HFFc6 (cell line): ENCODE data around the gene SRPRA. TPM values are rescaled to one million over a fixed set of nuclear protein-coding genes. Genes with fewer than 3 reads are reported as not detected.
"Not testable (repeated sequence)": the region's sequence is repeated elsewhere in the genome, so short reads cannot be mapped to it uniquely, and the experiment has no call there.

Experiments used
- DNase-seq: peaks from one replicate; pipeline ENCODE4 v3.0.0-alpha.2; 2018
- H3K27ac Mint-ChIP-seq: 2 replicates; pipeline ENCODE4 v1.8.0; 2020; ENCODE audit warnings: mild to moderate bottlenecking, mixed read lengths
- H3K27me3 Mint-ChIP-seq: 2 replicates; pipeline ENCODE4 v1.8.0; 2021; ENCODE audit warnings: mild to moderate bottlenecking, moderate library complexity, mixed read lengths; ENCODE audit not compliant: insufficient read depth
- H3K36me3 Mint-ChIP-seq: 2 replicates; pipeline ENCODE4 v1.8.0; 2021; ENCODE audit warnings: low read depth, mixed read lengths
- H3K4me1 Mint-ChIP-seq: 2 replicates; pipeline ENCODE4 v1.8.0; 2020; ENCODE audit warnings: low read depth, mixed read lengths
- H3K4me3 Mint-ChIP-seq: 2 replicates; pipeline ENCODE4 v1.8.0; 2020; ENCODE audit warnings: mild to moderate bottlenecking, moderate library complexity, mixed read lengths
- H3K9me3 Mint-ChIP-seq: 2 replicates; pipeline ENCODE4 v1.8.0; 2020; ENCODE audit warnings: mild to moderate bottlenecking, mixed read lengths
- CTCF ChIP-seq: fragments of 200-600 bp; sonication (generic); IDR thresholded peaks from 2 replicates; pipeline ENCODE4 v1.5.0; 2021; ENCODE audit warnings: antibody characterized with exemption, mild to moderate bottlenecking
- total RNA-seq, 6 experiments: library from RNA; stranded (reverse); fragmentation: NEBNext Ultra II Directional; extraction: Animal tissue kit (Norgen Biotek cat#: 25700); gene quantifications; 2 replicates in 1 of 6; 3 replicates in 5 of 6; pipeline ENCODE4 v1.2.3, GENCODE V29; 2021

The SRPRA gene
- total RNA-seq, 6 experiments from 2014 or later: 153 to 177 (median 162) TPM

GRCh38 chr11:126262216-126262615, 6.5 kb downstream of the SRPRA start:
- Mint-ChIP-seq H3K4me1 (peaks cover 33% of the 10 kb centered on the region), H3K36me3 (peaks cover 58% of the 10 kb centered on the region), H3K27ac (no peak overlapping the region), H3K9me3 (no peaks in the 10 kb centered on the region), H3K27me3 (peaks cover 4% of the 10 kb centered on the region; the same call in 1 of the 2 replicates), H3K4me3 (no peak overlapping the region)
- no peak for DNase-seq
- TF ChIP-seq CTCF: no peak

- Mint-ChIP-seq H3K4me3 (peak overlapping the region; percentile 23; the same call in 1 of the 2 replicates), H3K36me3 (peaks cover 40% of the 10 kb centered on the region), H3K9me3 (no peaks in the 10 kb centered on the region), H3K4me1 (peaks cover 37% of the 10 kb centered on the region), H3K27me3 (no peaks in the 10 kb centered on the region), H3K27ac (peak overlapping the region; percentile 60)
- peak; percentile 74 for DNase-seq
- no peak for TF ChIP-seq CTCF
These were observed 10.9 kb downstream of the SRPRA start for GRCh38 chr11:126257764-126258163.

- no peaks in the 10 kb centered on the region for H3K27me3 Mint-ChIP-seq
- no peak for DNase-seq
- peak overlapping the region; percentile 23; the same call in 1 of the 2 replicates for H3K4me3 Mint-ChIP-seq
- peaks cover 43% of the 10 kb centered on the region for H3K36me3 Mint-ChIP-seq
- H3K9me3 Mint-ChIP-seq: no peaks in the 10 kb centered on the region
- H3K27ac Mint-ChIP-seq: peak overlapping the region; percentile 42; the same call in 1 of the 2 replicates
- H3K4me1 Mint-ChIP-seq: peaks cover 37% of the 10 kb centered on the region
- TF ChIP-seq CTCF: no peak
These were observed 11.6 kb downstream of the SRPRA start for GRCh38 chr11:126257144-126257543.

- Mint-ChIP-seq H3K36me3 (peaks cover 44% of the 10 kb centered on the region), H3K27ac (no peak overlapping the region), H3K4me3 (no peak overlapping the region), H3K27me3 (no peaks in the 10 kb centered on the region; the same call in 1 of the 2 replicates), H3K4me1 (peaks cover 37% of the 10 kb centered on the region), H3K9me3 (no peaks in the 10 kb centered on the region)
- no peak for DNase-seq
- no peak for TF ChIP-seq CTCF
These were observed 12.5 kb downstream of the SRPRA start for GRCh38 chr11:126256216-126256615.

- DNase-seq, H3K27ac Mint-ChIP-seq, H3K9me3 Mint-ChIP-seq, H3K27me3 Mint-ChIP-seq, H3K4me3 Mint-ChIP-seq: not testable (repeated sequence)
- peaks cover 38% of the 10 kb centered on the region for H3K36me3 Mint-ChIP-seq
- peaks cover 30% of the 10 kb centered on the region for H3K4me1 Mint-ChIP-seq
These were observed 13.2 kb downstream of the SRPRA start for GRCh38 chr11:126255507-126255906.

GRCh38 chr11:126254819-126255218, 13.9 kb downstream of the SRPRA start:
- Mint-ChIP-seq H3K36me3 (peaks cover 37% of the 10 kb centered on the region), H3K27me3 (no peaks in the 10 kb centered on the region; the same call in 1 of the 2 replicates), H3K4me1 (peaks cover 29% of the 10 kb centered on the region), H3K9me3 (no peaks in the 10 kb centered on the region), H3K27ac (no peak overlapping the region), H3K4me3 (no peak overlapping the region)
- no peak for TF ChIP-seq CTCF
- no peak for DNase-seq
